HUES48 (cell line): ENCODE measurements around the gene NPHP4.

Experiments used
- H3K27ac ChIP-seq: one replicate; pipeline ENCODE4 v1.7.0; 2013; ENCODE audit warnings: low read depth, low read length, inconsistent platforms
- H3K27me3 ChIP-seq: 2 replicates; pipeline ENCODE4 v1.6.1; 2013; ENCODE audit warnings: mild to moderate bottlenecking, low read length; ENCODE audit not compliant: control insufficient read depth, insufficient read depth
- H3K36me3 ChIP-seq: 2 replicates; pipeline ENCODE4 v1.6.1; 2013; ENCODE audit warnings: low read length; ENCODE audit not compliant: control insufficient read depth, insufficient read depth
- H3K4me1 ChIP-seq: 2 replicates; pipeline ENCODE4 v1.6.1; 2013; ENCODE audit warnings: mild to moderate bottlenecking, low read length; ENCODE audit not compliant: control insufficient read depth, insufficient read depth
- H3K4me3 ChIP-seq: 2 replicates; pipeline ENCODE4 v1.5.1; 2013; ENCODE audit warnings: mild to moderate bottlenecking, low read depth, low read length
- H3K9ac ChIP-seq: 2 replicates; pipeline ENCODE4 v1.6.1; 2013; ENCODE audit warnings: mild to moderate bottlenecking, low read depth, low read length, moderate library complexity
- H3K9me3 ChIP-seq: 2 replicates; pipeline ENCODE4 v1.6.1; 2013; ENCODE audit warnings: low read length; ENCODE audit not compliant: control insufficient read depth, insufficient read depth

The NPHP4 gene

GRCh38 chr1:5965586-5966131, 26.6 kb downstream of the NPHP4 start:
- H3K4me1 ChIP-seq = peaks cover 4% of the 10 kb centered on the region
- peaks cover 17% of the 10 kb centered on the region; the same call in 1 of the 2 replicates for H3K36me3 ChIP-seq
- H3K4me3 ChIP-seq = no peak overlapping the region
- H3K9ac ChIP-seq = no peak overlapping the region
- no peaks in the 10 kb centered on the region for H3K9me3 ChIP-seq
- no peak overlapping the region for H3K27ac ChIP-seq
- no peaks in the 10 kb centered on the region for H3K27me3 ChIP-seq

DNA sequence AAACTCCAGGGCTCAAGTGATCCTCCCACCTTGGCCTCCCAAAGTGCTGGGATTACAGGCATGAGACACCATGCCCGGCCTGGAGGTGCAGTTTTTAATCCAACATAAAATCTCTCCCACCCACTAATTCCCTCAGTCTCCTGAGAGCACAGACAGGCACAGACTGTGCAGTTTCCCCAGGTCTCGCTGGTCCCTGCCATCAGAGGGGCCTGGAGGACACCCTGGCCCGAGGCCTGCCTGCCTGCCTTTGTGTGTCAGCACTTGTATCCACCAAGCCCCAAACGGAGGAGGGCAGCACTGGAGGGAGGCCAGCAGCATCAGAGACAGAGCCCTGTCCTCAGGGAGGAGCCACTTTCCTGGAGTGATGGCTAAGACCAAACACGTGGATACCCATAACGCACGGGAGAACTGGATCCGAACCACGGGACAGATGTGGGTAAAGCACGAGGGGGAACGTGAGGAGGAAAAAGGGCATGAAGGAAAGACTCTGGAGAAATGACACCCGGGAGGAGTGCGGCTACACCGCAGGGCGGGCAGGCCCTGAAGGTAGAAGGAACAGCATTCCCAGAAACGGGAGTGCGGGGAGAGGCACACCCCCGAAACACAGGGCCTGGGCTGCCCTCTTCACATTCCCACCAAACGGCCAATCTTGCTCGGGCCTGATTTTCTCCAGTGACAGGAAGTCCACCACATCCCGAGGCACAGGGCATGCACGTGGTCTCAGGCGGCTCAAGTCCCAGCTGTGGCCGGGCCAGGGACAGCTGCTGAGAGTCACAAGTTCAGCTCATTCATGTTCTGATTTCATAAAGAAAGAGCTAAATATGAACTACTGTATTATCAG, 29.7 kb downstream of the NPHP4 start:
- H3K4me1 ChIP-seq = no peaks in the 10 kb centered on the region
- no peaks in the 10 kb centered on the region for H3K9me3 ChIP-seq
- no peak overlapping the region for H3K4me3 ChIP-seq
- peaks cover 26% of the 10 kb centered on the region; the same call in 1 of the 2 replicates for H3K36me3 ChIP-seq
- no peak overlapping the region for H3K9ac ChIP-seq
- H3K27ac ChIP-seq = no peak overlapping the region
- H3K27me3 ChIP-seq = no peaks in the 10 kb centered on the region

DNA sequence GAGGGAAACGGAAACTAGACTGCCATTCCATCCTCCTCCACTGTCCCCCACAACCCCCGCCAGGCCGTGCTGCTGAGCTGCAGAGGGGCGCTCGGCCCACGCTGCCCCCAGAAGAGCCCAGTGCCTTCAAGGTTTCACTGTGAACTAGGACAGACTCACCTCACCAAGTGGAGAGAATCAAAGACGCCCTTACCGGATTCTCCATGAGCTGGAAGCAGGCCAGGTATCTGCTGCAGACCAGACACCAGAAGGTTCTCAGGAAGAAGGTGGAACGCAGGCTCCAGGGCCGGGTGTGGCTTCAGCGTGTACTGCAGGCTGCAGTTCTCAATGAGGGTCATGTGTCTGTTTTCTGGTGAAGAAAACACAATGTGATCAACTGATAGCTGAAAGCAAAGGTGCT, 30.6 kb downstream of the NPHP4 start:
- no peaks in the 10 kb centered on the region for H3K4me1 ChIP-seq
- H3K9ac ChIP-seq = no peak overlapping the region
- H3K4me3 ChIP-seq = no peak overlapping the region
- H3K9me3 ChIP-seq = no peaks in the 10 kb centered on the region
- peaks cover 26% of the 10 kb centered on the region; the same call in 1 of the 2 replicates for H3K36me3 ChIP-seq
- H3K27ac ChIP-seq = no peak overlapping the region
- no peaks in the 10 kb centered on the region for H3K27me3 ChIP-seq

GRCh38 chr1:5960336-5960735, 31.9 kb downstream of the NPHP4 start:
- peaks cover 26% of the 10 kb centered on the region; the same call in 1 of the 2 replicates for H3K36me3 ChIP-seq
- H3K4me3 ChIP-seq = no peak overlapping the region
- H3K4me1 ChIP-seq = no peaks in the 10 kb centered on the region
- no peaks in the 10 kb centered on the region for H3K9me3 ChIP-seq
- H3K27ac ChIP-seq = no peak overlapping the region
- H3K9ac ChIP-seq = no peak overlapping the region
- no peaks in the 10 kb centered on the region for H3K27me3 ChIP-seq

DNA sequence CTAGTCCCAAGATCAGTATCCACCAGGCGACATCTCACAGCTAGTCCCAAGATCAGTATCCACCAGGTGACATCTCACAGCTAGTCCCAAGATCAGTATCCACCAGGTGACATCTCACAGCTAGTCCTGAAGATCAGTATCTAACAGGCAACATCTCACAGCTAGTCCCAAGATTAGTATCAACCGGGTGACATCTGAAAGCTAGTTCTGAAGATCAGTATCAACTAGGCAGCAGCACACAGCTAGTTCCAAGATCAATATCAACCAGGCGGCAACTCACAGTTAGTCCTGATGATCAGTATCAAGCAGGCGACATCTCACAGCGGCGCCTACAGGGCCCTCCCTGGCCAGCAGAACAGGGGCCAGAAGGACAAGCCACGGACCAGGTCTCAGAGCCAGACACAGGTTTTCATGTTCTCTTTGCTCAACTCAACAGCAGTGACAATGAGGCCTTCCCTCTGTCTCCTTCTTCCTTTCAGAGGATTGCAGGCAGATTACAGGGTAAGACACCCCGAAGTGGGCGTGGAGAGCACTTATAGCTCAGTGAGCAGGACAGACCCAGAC, 32.5 kb downstream of the NPHP4 start:
- no peaks in the 10 kb centered on the region for H3K4me1 ChIP-seq
- no peaks in the 10 kb centered on the region for H3K9me3 ChIP-seq
- H3K4me3 ChIP-seq = no peak overlapping the region
- no peak overlapping the region for H3K27ac ChIP-seq
- H3K9ac ChIP-seq = no peak overlapping the region
- H3K36me3 ChIP-seq = peaks cover 26% of the 10 kb centered on the region; the same call in 1 of the 2 replicates
- H3K27me3 ChIP-seq = no peaks in the 10 kb centered on the region

- no peak overlapping the region for H3K9ac ChIP-seq
- no peaks in the 10 kb centered on the region for H3K27me3 ChIP-seq
- peaks cover 28% of the 10 kb centered on the region; the same call in 1 of the 2 replicates for H3K36me3 ChIP-seq
- H3K4me1 ChIP-seq = no peaks in the 10 kb centered on the region
- no peak overlapping the region for H3K4me3 ChIP-seq
- H3K9me3 ChIP-seq = no peaks in the 10 kb centered on the region
- H3K27ac ChIP-seq = no peak overlapping the region
These were observed 33.1 kb downstream of the NPHP4 start for GRCh38 chr1:5959087-5959486.

DNA sequence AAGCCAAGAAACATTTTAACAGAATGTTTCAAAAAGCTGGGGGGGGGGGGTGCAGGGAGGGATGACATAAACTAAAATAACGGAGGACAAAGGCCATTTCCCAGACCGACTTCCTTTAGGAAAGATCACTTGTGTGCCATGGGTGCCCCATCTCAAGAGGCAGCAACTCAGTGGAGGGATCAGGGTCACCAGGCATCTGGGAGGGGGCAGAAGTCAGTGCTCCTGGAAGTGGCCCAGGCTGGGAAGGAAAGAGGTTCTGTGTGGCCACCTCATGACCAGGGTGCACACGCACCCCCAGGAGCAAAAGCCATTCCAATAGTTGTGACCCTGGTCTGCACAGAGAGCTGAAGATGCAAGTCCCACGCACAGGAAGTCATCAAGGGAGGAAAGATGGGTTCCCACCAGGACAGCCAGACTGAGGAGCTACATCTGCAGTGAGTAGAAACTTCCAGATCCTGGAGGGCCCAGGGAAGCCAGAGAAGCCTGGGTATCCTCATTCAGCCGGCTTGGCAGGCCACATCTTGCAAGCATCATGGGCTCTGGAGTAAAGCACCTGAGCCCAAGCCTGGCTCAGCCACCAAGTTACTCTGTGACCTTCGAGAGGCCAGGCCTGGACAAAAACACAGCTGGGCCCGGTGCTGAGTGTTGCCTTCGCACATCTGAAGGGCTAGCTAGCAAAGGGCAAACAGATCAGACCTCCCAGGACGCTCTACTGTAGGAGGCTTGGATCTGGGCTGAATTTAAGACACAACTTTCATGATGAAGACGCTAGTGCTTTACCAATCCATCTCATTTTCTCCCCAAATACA, 36.0 kb downstream of the NPHP4 start:
- H3K36me3 ChIP-seq = peaks cover 17% of the 10 kb centered on the region; the same call in 1 of the 2 replicates
- H3K9ac ChIP-seq = no peak overlapping the region
- H3K4me1 ChIP-seq = no peaks in the 10 kb centered on the region
- H3K27ac ChIP-seq = no peak overlapping the region
- no peaks in the 10 kb centered on the region for H3K9me3 ChIP-seq
- no peaks in the 10 kb centered on the region for H3K27me3 ChIP-seq
- H3K4me3 ChIP-seq = no peak overlapping the region

GRCh38 chr1:5955479-5955977, 36.7 kb downstream of the NPHP4 start:
- peaks cover 14% of the 10 kb centered on the region; the same call in 1 of the 2 replicates for H3K36me3 ChIP-seq
- no peaks in the 10 kb centered on the region for H3K4me1 ChIP-seq
- no peaks in the 10 kb centered on the region for H3K9me3 ChIP-seq
- H3K4me3 ChIP-seq = no peak overlapping the region
- no peaks in the 10 kb centered on the region for H3K27me3 ChIP-seq
- H3K27ac ChIP-seq = no peak overlapping the region
- H3K9ac ChIP-seq = no peak overlapping the region

- Histone ChIP-seq H3K36me3 (peaks cover 11% of the 10 kb centered on the region; the same call in 1 of the 2 replicates), H3K9me3 (no peaks in the 10 kb centered on the region), H3K9ac (no peak overlapping the region), H3K27me3 (no peaks in the 10 kb centered on the region), H3K27ac (no peak overlapping the region), H3K4me1 (no peaks in the 10 kb centered on the region), H3K4me3 (no peak overlapping the region)
These were observed 37.3 kb downstream of the NPHP4 start for GRCh38 chr1:5954964-5955363.

DNA sequence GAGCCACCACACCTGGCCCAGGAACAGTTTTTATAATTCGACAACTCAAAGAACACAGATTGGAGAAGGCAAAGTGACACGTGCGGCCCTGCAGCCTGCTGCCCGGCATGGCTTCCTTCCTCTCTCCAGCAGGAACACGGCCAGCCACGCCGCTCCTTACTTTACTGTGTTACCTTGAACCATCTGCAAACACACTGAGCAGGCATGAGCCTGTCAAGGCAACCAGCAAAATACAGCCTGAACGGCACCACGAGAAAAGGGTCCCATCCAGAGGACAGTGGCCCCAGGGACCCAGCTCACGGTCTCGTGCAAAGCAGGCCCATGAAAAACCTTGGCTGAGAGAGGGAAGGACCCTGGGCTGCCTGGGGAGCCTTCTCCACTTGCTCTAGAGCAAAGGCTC, 38.8 kb downstream of the NPHP4 start:
- Histone ChIP-seq H3K36me3 (peaks cover 8% of the 10 kb centered on the region; the same call in 1 of the 2 replicates), H3K4me3 (no peak overlapping the region), H3K27me3 (no peaks in the 10 kb centered on the region), H3K4me1 (no peaks in the 10 kb centered on the region), H3K9ac (no peak overlapping the region), H3K9me3 (no peaks in the 10 kb centered on the region), H3K27ac (no peak overlapping the region)
